ENCODE results near the gene ANTXR2. TPM values are rescaled to one million over a fixed set of nuclear protein-coding genes. Genes with fewer than 3 reads are reported as not detected.
A peak's percentile ranks its signal among the peaks of the same experiment; 100 is the strongest.

ANTXR2 gene
- total and polyA plus RNA-seq, 9 of the 15 experiments (the other 6 are each of a cell fraction or from before 2014, with no cell fraction given): 10.1 to 83.8 (median 60.3) TPM

GRCh38 chr4:80069837-80070731 lies 2.9 kb downstream of the ANTXR2 start (continued):
- 0 out of 2 replicates have a peak, but pooled peaks have one; percentile 28 for TF ChIP-seq AFF4 (CRISPR knock-in tag; IDR thresholded peaks at IDR 0.05)
- TF ChIP-seq ZNF217 (CRISPR knock-in tag; IDR thresholded peaks at IDR 0.05): no peak
- TF ChIP-seq ZMIZ1 (IDR thresholded peaks at IDR 0.05; ENCODE audit: low read depth in 2 of 2, low read length in 2 of 2): no peak
- peak; percentile 71 for TF ChIP-seq TBP (optimal IDR thresholded peaks at IDR 0.05; ENCODE audit: low read depth, low read length)
- 0 out of 2 replicates have a peak, but pooled peaks have one; percentile 15 for TF ChIP-seq SUPT5H (IDR thresholded peaks at IDR 0.05)
- no peak for TF ChIP-seq TRIM28 (IDR thresholded peaks at IDR 0.05)
- no peak for TF ChIP-seq PHF20 (IDR thresholded peaks at IDR 0.05; ENCODE audit: partially characterized antibody)
- TF ChIP-seq HNRNPLL (IDR thresholded peaks at IDR 0.05; ENCODE audit: low read depth, low read length, poor library complexity, severe bottlenecking): no peak
- TF ChIP-seq BACH1 (tag; IDR thresholded peaks at IDR 0.05): no peak

All from K562 (cell line).